HG03571 (cell line): ENCODE data around the gene GSDME.

ENCODE experiments used
- ATAC-seq: cut with Tn5 transposase; IDR thresholded peaks from one replicate; pipeline ENCODE4 v1.9.1; 2021; ENCODE audit not compliant: unreplicated experiment

Gene GSDME

DNA sequence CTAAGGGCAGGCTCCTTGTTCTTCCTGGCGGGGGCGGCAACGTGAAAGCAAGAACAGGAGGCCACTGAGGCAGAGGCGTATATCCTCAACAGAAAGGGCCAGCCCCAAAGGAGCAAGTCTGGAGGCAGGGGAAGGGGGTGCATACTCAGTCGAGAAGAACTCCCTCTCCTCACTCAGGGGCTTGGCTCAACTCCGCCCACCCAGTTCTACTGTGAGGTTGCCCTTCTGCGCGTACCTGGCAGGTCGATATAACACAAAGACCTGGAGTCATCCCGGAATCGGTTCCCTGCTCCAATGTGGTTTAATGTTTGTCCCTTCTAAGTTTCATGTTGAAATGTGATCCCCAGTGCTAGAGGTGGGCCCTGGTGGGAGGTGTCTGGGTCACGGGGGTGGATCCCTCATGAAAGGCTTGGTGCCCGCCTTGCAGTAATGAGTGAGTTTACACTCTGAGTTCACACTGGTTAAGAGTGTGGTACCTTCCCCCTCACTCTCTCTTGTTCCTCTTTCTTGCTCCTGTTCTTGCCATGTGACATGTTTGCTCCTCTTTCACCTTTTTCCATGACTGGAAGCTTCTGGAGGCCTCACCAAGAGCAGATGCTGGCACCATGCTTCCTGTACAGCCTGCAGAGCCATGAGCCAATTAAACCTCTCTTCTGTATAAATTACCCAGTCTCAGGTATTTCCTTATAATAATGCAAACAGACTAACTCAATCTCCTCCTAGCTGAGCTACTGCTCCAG, 32.6 kb downstream of the GSDME start:
- ATAC-seq, result no peak

DNA sequence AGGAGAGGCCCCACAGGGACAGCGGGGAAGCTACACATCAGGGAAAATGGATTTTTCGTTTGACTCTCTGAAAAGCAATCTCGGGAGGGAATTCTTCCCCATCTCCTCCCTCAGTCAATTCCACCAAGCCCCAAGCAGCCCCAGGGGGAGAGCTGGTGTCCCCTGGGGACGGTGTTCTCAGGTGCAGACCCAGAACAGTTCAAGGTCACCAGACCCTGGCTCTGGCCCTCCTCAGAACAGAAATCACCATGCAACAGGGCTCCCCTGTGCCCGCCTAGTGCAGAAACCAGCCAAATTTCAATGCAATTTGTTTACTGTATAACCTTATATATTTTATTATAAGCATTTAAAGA, 34.1 kb downstream of the GSDME start:
- ATAC-seq, result no peak

DNA sequence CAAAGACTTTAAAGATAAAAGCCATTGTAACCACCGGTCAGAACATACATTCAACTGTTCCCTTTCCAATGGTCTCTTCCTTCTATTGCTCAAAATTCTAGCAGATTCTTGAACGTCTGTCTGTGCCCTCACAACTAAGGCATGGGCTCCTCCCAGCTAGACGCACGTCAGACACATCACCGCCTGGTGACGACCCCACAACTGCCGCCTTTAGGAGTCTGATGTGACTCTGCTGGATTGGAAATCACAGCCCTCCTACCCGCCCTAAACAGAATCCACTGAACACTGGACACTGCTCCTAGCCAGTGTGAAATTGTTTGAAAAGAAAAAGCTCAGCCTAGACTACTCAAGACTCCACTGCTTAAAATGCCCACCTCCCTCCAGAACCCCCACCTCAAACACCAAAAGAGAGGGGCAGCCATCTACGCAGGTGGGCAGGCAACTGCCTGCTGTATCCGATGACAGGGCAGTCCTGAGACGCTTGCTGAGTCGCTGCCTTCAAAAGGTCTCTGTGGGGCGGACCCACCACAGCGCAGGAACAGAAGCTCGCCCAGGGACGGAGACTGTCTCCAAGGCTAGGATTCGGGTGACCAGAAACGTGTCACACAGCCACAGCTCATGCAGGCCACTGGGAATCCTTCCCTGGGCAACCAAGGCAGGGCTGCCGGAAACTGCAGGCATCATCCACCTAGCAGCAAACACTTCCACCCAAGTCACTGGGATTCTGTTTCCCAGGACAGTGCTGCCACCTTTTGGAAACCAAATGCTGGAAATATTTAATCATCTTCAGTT, 34.7 kb downstream of the GSDME start:
- no peak for ATAC-seq

DNA sequence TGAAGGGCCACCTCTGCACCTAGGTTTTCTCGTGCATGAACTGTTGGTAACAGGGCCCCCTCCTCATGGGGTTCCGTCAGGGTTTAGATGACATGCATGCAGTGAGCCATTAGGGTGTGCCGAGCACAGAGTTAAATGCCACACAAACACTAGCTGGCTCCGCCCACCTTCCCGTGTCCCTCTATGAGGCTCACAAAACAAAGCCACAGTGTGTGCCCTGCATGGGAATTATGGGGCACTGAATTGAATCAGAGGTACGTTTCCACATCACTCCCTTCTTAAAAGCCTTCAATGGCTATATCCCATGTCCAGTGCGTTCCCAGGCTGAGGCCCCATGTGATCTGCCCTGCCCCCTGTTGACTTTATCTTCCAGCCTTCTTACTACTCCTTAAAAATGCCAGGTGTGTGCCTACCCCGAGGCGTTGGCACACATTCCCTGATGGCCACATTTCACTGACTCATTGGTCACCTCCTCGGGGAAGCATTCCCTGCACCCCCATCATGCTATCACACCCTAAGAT, 35.7 kb downstream of the GSDME start:
- ATAC-seq, result no peak

DNA sequence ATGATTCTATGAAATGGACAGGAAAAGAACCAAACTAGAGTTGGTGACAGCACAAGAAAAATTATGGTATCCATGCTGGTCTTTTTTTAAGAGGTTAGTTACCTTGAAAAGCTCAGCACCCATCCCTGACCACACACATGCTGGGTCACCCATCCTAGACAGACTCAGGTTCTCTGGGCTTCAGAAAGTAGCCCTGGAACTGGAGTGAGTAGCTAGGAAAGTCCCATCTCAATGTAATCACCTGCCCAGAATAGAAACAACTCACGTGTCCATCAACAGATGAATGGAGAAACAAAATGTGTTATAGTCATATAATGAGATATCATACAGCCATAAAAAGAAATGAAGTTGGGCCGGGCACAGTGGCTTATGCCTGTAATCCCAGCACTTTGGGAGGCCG, 37.0 kb downstream of the GSDME start:
- no peak for ATAC-seq

DNA sequence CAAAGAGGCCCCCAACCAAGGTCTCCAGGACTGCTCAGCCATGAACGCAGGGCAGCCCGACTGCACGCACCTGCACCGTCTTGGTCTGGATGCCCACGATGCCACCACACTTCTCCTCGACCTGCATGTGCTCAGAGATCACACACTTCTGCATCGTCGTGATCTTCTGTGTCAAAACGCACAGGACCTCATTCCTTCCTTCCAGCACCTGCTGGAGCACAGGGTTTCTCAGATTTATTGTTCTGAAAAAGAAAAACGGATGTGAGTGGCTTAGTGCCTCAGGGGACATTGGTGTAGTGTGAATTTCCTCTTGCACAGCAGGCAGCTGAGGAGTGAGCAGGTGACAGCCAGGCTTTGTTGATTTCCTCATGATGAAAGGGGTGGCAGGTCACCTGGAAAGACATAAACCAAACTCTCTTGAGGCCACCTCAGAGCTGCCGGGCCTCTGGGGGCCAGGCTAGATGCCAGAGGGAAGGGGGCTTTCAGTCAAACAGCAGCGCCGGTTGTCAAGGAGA, 38.2 kb downstream of the GSDME start:
- ATAC-seq, result peak; percentile 67

DNA sequence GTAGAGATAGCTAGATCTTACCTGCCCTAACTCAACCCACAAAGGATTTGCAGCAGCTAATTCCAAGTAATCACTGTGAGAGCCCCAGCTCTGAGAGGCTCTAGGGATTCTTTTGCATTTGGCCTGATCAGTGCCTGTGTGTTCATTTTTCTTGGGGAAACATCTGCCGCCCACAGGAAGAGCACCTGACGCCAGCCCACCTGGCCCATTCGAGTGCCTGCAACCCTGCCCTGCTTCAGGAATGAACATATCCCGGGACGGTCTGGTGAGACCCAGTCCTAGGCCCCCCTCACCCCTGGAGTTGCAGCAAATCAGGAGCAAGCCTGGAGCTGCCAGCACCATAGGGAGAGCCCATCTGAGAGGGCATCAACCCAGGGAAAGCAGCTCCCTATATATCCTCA, 38.8 kb downstream of the GSDME start:
- no peak for ATAC-seq

DNA sequence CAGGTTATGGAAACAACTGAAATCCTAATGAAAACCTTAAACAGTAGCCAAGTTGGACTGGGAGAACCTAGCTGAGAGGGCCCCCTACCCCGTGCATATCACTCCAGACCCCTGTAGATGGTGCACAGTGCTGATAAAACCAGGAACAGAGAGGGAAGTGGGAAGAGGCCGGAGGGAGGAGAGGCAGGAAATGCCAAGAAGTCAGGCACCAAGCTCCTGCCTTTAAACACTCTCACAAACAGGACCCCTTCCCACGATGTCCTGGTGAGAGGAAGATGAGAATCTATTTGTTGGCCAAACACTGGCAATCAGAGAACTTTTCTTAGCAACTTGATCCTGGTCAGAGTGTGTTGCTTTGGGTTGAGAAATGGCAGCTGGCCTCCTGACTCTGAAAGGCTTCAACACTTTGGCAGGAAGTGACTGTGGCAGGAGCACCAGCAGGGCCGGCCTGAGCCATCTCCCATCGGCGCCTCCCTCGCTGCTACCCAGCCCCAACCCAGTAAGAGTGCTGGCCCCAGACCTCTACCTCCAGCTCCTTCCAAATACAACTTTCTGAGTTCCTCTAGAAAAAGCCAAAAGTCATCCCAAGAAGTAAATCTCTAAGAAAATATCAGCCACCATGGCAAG, 39.5 kb downstream of the GSDME start:
- no peak for ATAC-seq

DNA sequence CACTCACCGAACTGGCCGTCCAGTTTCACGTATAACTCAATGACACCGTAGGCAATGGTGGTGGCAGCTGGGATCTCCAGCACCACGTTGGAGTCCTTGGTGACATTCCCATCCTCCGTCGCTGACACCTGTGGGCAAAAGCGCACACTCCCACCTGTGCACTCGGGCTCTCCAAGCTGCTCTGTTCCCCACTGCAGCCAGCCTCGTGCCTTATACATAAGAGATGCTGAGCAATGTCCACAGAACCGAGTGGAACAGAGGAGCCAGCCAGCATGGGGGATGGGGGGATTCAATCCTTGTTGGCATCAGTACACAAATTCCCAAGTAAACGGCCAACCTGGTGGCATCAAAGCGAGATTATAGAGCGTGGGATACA, 40.0 kb downstream of the GSDME start:
- ATAC-seq, result no peak

DNA sequence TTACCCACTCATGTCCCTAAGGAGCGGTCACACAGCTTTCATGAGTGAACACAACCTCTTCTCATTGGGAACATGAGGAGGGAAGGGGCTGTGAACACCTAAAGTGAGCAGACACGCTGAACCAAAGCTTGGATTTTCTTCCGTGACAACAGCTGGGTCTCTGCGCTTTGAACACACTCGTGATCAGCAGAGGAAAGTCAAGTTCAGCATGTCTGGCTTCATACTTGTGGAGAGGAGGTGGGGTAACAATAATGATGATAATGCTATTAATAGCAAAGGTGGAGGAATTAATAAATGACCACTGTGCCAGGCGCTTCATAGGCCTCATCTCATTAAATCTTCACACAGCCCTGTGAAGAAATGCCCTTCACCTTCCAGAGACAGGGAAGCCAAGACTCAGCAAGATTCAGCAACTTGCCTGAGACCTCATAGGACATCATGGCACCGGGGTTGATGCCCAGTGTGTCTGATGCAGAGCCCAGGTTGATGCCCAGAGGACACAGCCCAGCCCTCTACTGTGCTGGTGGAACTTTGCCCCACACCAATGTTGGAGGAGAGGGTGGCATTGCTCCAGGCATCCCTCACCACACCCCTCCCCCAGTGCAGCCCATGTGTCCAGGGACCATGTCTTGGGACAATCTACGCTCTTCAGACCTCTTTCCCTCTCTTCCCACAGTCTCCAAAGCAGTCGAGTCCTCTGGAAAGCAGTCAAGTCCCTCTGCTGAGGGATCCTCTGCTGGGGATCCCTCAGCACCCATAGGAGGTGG, 40.6 kb downstream of the GSDME start:
- ATAC-seq, result no peak

DNA sequence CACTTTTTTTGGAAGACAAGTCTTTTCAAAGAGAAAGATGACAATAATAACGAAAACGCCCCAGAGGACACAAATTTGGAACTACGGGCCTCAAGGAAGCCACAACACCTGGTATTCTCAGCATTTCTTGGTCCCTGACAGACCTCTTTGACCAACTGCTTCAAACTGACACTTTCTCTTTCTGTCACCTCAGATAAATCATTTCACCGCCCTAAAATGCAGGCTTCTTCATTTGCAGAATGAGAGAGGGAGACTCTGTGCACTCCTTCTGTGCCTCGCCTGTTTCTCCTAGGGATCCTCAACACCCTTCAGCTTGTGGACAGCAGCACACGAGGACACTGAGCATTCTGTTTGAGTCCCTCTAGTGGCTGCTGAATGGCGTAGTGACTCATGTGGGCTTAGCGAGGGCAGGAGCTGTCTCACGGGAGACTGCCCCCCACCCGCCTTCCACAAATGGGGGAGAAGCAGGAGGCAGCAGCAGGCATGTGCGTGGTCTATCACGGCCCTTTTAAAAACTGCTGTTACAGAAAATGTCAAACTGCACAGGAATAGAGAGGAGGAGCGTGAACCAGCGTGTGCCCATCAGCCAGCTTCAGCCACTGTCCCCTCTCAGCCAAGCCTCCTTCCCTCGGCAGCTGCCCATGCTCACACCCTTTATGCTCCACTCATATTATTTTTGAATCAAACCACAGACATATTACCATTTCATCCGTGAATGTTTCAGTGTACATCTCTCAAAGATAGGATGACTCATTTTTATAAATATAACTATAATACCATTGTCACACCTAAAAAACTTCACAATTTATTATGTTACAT, 41.4 kb downstream of the GSDME start:
- ATAC-seq, result peak; percentile 41

DNA sequence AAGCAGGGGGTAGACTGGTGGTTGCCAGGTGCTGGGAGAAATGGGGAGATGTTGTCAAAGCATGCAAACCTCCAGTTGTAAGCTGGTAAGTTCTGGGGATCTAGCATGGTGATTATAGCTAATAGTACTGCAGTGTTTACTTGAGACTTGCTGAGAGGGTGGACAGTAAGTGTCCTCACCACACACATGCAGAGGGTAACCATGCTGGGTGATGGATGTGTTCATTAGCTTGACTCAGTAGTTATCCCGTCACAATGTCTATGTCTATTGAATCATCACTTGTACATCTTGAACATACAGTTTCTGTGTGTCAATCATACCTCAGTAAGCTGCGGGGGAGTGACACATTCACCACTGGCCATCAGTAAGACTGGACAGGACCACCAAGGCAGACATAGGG, 42.1 kb downstream of the GSDME start:
- no peak for ATAC-seq

DNA sequence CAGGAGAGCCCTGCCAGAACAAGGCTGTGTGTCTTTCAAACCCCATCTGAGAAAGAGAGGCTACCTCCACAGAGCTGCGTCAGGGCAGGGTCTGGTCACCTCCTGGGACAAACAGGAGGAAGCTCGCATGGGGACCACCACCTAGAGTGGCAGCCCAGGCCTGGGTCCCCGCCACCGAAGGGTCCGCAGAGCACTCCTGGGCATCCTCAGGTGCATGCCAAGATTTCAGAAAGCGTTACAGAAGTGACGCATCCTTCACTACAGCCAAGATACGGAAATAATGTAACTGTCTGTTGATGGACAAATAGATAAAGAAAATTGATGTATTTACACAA, 42.6 kb downstream of the GSDME start:
- no peak for ATAC-seq

DNA sequence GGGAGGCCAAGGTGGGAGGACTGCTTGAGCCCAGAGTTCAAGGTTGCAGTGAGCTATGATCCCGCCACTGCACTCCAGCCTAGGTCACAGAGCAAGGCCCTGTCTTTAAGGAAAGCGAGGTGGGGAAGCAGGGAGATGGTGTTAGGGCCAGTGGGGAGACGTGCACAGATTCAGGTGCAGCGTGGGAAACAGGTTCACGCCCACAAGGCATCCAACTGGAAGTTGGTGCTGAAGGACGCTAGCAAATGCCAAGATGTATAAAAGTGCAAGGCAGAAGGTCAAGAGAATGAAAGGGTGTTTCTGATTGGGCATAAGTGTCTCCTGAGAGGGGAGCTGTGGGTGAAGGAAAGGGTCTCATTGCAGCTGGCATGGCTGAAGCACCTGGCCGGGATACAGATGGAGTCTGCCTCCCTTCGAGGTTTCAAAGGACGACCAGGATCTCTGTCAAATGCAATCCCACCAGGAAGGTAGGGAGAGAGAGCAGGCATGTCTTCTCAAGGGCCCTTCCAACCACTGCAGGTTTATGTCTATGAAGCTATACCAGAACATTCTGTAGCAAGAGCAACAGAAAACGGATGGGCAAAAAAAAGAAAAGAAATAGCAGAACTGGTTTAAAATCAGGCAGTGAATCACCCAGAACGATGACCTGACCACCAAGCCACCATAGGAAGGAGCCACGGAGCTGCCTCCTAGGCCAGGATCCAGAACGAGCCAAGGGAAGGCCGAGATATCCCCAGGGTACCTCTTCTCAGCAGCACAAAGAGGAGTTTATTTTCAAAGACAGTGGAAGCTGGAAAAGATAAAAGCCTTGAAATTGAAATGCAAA, 43.2 kb downstream of the GSDME start:
- ATAC-seq, result no peak

DNA sequence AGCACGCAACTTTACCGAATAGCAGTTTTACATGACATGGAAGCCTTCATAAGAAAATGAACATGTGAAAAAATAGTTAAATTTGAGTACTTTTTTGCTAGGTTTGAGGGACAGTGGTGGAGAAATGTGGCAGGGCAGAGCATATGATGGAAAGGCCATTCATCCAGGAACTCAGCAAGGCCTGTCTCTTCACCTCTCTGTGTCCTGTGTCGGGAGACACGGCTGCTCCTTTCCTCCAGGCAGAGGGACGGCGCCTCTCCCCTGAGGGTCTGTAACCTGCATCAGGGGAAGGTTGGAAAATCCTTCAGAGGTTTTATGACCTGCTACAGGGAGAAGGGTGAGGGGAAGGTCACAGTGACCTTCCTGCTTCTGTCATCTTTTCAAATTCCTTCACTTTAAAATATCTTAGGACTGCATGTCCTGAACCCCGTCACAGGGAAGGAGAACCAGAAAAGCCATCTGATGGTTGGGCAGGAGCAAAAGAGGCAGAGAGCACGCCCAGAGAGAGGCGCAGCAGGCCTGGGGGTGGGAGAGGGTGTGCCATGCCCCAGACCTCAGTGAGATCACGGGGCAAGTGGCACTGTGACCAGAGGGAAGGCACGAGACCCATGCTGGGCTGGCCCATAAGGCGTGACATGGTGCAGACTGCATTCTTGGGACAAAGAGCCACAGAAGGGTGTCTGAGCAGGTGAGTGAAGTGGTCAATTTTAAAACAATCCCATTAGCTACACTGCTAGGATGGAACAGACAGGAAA, 44.0 kb downstream of the GSDME start:
- no peak for ATAC-seq

DNA sequence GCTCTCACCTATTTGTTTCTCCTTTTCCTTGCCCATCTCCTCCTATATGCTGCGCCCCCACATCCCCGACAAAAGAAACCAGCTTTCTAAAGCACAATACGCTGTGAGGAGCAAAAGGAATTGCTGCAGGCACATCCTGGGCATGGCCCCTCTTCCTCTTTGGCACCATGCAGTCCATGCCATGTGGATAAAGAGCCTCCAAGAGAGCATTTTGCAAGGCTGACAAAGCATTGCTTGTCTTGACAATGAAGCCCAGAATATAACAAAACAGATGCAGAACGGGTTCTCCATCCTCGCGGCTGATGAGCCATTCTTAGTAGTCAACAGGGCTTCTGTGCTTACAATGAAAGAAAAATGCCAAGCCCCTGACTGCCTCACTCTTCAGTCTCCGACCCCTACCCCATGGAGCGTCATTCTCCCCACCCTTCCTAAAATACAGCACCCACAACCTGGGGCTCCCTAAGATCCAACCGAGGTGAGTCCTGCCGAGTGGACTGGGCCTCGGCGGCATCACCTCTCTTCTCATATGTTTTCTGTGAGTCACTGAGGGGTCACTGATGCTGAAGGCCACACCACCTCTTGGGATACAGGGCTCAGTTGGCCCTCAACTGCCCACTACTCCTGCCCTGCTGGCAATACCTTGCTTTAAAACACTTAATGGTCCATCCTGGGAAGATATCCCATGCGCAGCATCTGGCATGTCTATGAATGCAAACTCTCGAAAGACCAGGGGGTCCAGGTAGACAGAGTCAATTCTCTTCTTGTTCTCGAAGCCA, 47.5 kb downstream of the GSDME start:
- no peak for ATAC-seq

DNA sequence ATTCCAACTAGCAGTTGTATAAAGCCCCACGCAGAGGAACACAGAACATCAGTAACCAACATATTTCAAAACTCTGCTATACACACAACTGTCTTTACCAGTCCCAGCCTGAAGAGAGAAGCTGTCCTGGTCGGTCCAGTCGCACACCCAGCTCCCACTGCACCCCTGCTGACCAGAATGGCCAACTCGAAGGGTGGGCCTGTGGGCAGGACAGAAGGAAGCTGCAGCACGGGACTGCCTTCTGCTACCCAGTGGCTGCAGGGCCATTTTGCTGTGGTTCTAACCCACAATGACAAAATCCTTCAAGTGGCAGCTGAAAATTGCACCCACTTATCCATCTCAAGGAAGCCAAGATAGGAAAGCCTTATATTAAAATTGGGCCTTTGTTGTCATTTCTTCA, 48.2 kb downstream of the GSDME start:
- ATAC-seq, result no peak

DNA sequence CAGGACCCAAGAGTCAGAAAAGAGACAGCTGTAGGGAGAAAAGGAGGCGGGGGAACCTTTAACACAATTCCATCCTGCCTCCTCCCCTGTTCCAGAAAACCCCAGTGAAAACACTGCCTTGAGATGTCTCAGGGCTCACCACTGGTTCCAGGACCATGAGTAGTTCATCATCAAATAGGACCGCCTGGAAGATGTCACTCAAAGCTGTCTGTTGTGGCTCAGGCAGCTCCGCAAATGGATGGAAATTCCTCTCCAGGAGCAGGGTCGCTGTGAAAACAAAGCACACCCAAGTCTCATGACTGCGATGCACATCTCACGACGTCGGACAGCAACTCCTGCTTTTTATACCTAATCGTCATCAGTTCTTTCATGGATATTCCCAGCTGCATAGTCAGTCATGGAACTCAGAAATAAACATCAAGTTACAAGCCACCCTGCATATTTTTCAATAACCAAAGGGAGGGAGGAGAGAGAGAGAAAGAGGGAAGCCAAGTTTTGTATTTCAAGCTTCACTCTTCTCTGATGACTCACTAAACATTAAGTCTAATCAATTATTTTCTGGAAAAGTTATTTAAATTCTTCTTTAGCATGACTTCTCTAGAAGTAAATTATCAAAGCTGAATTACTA, 49.2 kb downstream of the GSDME start:
- ATAC-seq, result no peak
